ENCODE data around the gene TNFRSF1A. TPM values are rescaled to one million over a fixed set of nuclear protein-coding genes. Genes with fewer than 3 reads are reported as not detected.

The TNFRSF1A gene
- total RNA-seq, 1 experiment from 2014 or later = 95.1 TPM

- Histone ChIP-seq H3K4me3 (ENCODE audit: low read length) (no peak overlapping the region), H3K4me2 (ENCODE audit: low read length) (peak overlapping the region; percentile 29; the same call in 1 of the 2 replicates)
- BruUV-seq (replicated peaks) = no TSS peak
Observed at GRCh38 chr12:6323340-6323994, 18.4 kb downstream of the TNFRSF1A start.

GRCh38 chr12:6322969-6323339 is 18.9 kb downstream of the TNFRSF1A start:
- Histone ChIP-seq H3F3A (ENCODE audit: low read length, unreplicated experiment) (no peaks in the 10 kb centered on the region), H3K4me3 (ENCODE audit: low read length) (no peak overlapping the region), H3K4me2 (ENCODE audit: low read length) (no peak overlapping the region), H3K4me1 (ENCODE audit: insufficient read depth, low read length) (peaks cover 23% of the 10 kb centered on the region), H3K9me2 (replicated peaks; ENCODE audit: low read length) (no peaks in the 10 kb centered on the region), H3K27ac (ENCODE audit: low read length) (peak overlapping the region; percentile 62), H2AFZ (ENCODE audit: low read length) (no peak overlapping the region), H3K79me2 (ENCODE audit: low read length) (no peaks in the 10 kb centered on the region), H3K9ac (ENCODE audit: low read length) (no peak overlapping the region), H4K20me1 (ENCODE audit: low read length) (no peaks in the 10 kb centered on the region), H3K9me3 (ENCODE audit: low read length) (no peaks in the 10 kb centered on the region), H3K36me3 (ENCODE audit: low read depth, low read length) (no peaks in the 10 kb centered on the region), H3K27me3 (ENCODE audit: low read length) (no peaks in the 10 kb centered on the region)
- ATAC-seq (no peak), DNase-seq (no peak)
- POLR2A ChIA-PET (ENCODE audit: unreplicated experiment) = interaction anchor here (0.5 to 0.7 kb wide), 2 partner anchors 37 to 211 kb away, joined by 4 to 9 read pairs; partner anchors contain the start of gene GAPDH
- TF ChIP-seq EZH2 (IDR thresholded peaks at IDR 0.05; ENCODE audit: low read length, unreplicated experiment) = no peak
- no peak for TF ChIP-seq CTCF (conservative IDR thresholded peaks at IDR 0.05; ENCODE audit: low read depth, low read length)
- no peak for TF ChIP-seq EZH2phosphoT487 (IDR thresholded peaks at IDR 0.05; ENCODE audit: borderline replicate concordance, low read length)
- BruUV-seq (replicated peaks) = no TSS peak
- CTCF ChIA-PET = interaction anchor here (0.6 to 1.3 kb wide), 3 partner anchors 31 to 148 kb away, joined by 3 to 6 read pairs (median 3); partner anchors contain the start of gene VAMP1
- intact Hi-C loops (cut with micrococcal nuclease) = loop anchor here (1.0 to 5.0 kb wide), 3 partner anchors 36 to 148 kb away; partner anchors contain the start of gene VAMP1

More at GRCh38 chr12:6323340-6323994, 18.4 kb downstream of the TNFRSF1A start:
- H3K9me3 ChIP-seq (ENCODE audit: low read length) = no peaks in the 10 kb centered on the region
- intact Hi-C loops (cut with micrococcal nuclease) = loop anchor here (1.0 to 5.0 kb wide), 3 partner anchors 36 to 147 kb away; partner anchors contain the start of gene VAMP1
- ChIA-PET CTCF (interaction anchor here (1.0 to 1.3 kb wide), 2 partner anchors 49 to 147 kb away, joined by 3 to 6 read pairs; partner anchors contain the start of gene VAMP1), POLR2A (ENCODE audit: unreplicated experiment) (interaction anchor here (0.5 to 0.6 kb wide), 2 partner anchors 9 to 211 kb away, joined by 3 to 4 read pairs; partner anchors contain the start of gene GAPDH)
- no peaks in the 10 kb centered on the region for H4K20me1 ChIP-seq (ENCODE audit: low read length)
- peak; percentile 53 for ATAC-seq
- no peaks in the 10 kb centered on the region for H3K27me3 ChIP-seq (ENCODE audit: low read length)
- no peaks in the 10 kb centered on the region for H3F3A ChIP-seq (ENCODE audit: low read length, unreplicated experiment)
- H3K9ac ChIP-seq (ENCODE audit: low read length) = no peak overlapping the region
- H3K9me2 ChIP-seq (replicated peaks; ENCODE audit: low read length) = no peaks in the 10 kb centered on the region
- peaks cover under 1% of the 10 kb centered on the region; the same call in 1 of the 2 replicates for H3K36me3 ChIP-seq (ENCODE audit: low read depth, low read length)
- no peaks in the 10 kb centered on the region for H3K79me2 ChIP-seq (ENCODE audit: low read length)
- peak; percentile 86 for DNase-seq
- peaks cover 23% of the 10 kb centered on the region for H3K4me1 ChIP-seq (ENCODE audit: insufficient read depth, low read length)
- peak overlapping the region; percentile 62 for H3K27ac ChIP-seq (ENCODE audit: low read length)
- no peak for TF ChIP-seq EZH2 (IDR thresholded peaks at IDR 0.05; ENCODE audit: low read length, unreplicated experiment)
- no peak for TF ChIP-seq EZH2phosphoT487 (IDR thresholded peaks at IDR 0.05; ENCODE audit: borderline replicate concordance, low read length)
- TF ChIP-seq CTCF (conservative IDR thresholded peaks at IDR 0.05; ENCODE audit: low read depth, low read length) = peak; percentile 81
- no peak overlapping the region for H2AFZ ChIP-seq (ENCODE audit: low read length)
